ENCODE measurements around the gene CDH1.

DNA sequence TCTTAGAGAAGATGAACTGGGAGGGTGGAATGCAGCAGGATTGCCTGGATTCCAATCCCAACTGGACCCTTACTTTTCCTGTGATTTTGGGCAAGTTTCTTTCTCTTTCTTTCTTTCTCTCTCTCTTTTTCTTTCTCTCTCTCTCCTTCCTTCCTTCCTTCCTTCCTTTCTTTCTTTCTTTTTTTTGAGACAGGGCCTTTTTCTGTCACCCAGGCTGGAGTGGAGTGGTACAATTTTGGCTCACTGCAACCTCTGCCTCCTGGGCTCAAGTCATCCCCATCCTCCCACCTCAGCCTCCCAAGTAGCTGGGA is 20.5 kb downstream of the CDH1 start:
- TF ChIP-seq CTCF (conservative IDR thresholded peaks at IDR 0.05; ENCODE audit: low read length) (no peak), EZH2phosphoT487 (IDR thresholded peaks at IDR 0.05; ENCODE audit: borderline replicate concordance) (no peak)

All from Loucy (cell line).